Tibial nerve (tissue), 4 donors: ENCODE results near the gene CNTNAP5.

Experiments used
- CTCF ChIP-seq, 5 experiments: fragments of 200-600 bp in 3 of 5; fragments of 450-650 bp in 2 of 5; sonication (generic) in 3 of 5; IDR thresholded peaks; one replicate each; pipeline ENCODE4 v1.5.1; 2016 to 2019; ENCODE audit warnings: antibody characterized with exemption in 5 of 5, mild to moderate bottlenecking in 3 of 5, moderate library complexity in 2 of 5
- EP300 ChIP-seq, 2 donors: sonication (generic); formaldehyde crosslinking; IDR thresholded peaks; one replicate each; pipeline ENCODE4 v1.6.1; 2017; ENCODE audit warnings: antibody characterized with exemption in 2 of 2, mild to moderate bottlenecking in 1 of 2
- POLR2A ChIP-seq, 2 donors: fragments of 450-650 bp; IDR thresholded peaks; one replicate each; pipeline ENCODE4 v1.6.1; 2017; ENCODE audit warnings: antibody characterized with exemption in 2 of 2, mild to moderate bottlenecking in 2 of 2, moderate library complexity in 2 of 2

- TF ChIP-seq CTCF (IDR thresholded peaks at IDR 0.05) (no peak), EP300 (IDR thresholded peaks at IDR 0.05) (no peak), POLR2A (IDR thresholded peaks at IDR 0.05) (no peak)
Measured at GRCh38 chr2:124048102-124048501, 23.0 kb downstream of the CNTNAP5 start.
